Measurements from ENCODE around the gene PTGDS.

- TF ChIP-seq EZH2 (IDR thresholded peaks at IDR 0.05; ENCODE audit: insufficient read depth, low read length) (no peak), CTCF (IDR thresholded peaks at IDR 0.05; ENCODE audit: insufficient read depth, low read depth, low read length) (no peak)
Observed at GRCh38 chr9:136957901-136958300, 19.4 kb upstream of the PTGDS start.
